Non-pigmented ciliary epithelial cell (primary cell): ENCODE data around the gene FCHSD2.

Source experiments
- DNase-seq: peaks from one replicate; pipeline ENCODE4 v3.0.0-alpha.2; 2010; ENCODE audit warnings: low read depth

The FCHSD2 gene

GRCh38 chr11:72789493-72790131 lies 352.5 kb downstream of the FCHSD2 start:
- no peak for DNase-seq

DNA sequence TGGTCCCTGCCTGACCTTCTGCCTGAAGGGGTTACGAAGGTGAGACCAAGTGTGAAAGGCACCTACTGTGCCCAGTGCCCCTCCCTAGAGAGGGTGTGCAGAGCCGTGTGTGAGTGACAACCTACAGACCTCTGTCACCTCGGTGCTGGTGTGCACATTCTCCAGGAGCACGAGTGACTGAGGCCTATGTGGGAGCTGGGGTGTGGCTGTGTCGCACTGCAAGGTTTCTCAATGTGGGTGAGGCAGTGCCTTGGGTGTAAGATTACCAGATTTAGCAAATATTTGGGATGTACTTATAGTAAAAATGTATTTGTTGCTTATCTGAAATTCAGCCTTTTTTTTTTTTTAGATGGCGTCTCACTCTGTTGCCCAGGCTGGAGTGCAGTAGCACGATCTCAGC lies 353.9 kb downstream of the FCHSD2 start:
- no peak for DNase-seq

DNA sequence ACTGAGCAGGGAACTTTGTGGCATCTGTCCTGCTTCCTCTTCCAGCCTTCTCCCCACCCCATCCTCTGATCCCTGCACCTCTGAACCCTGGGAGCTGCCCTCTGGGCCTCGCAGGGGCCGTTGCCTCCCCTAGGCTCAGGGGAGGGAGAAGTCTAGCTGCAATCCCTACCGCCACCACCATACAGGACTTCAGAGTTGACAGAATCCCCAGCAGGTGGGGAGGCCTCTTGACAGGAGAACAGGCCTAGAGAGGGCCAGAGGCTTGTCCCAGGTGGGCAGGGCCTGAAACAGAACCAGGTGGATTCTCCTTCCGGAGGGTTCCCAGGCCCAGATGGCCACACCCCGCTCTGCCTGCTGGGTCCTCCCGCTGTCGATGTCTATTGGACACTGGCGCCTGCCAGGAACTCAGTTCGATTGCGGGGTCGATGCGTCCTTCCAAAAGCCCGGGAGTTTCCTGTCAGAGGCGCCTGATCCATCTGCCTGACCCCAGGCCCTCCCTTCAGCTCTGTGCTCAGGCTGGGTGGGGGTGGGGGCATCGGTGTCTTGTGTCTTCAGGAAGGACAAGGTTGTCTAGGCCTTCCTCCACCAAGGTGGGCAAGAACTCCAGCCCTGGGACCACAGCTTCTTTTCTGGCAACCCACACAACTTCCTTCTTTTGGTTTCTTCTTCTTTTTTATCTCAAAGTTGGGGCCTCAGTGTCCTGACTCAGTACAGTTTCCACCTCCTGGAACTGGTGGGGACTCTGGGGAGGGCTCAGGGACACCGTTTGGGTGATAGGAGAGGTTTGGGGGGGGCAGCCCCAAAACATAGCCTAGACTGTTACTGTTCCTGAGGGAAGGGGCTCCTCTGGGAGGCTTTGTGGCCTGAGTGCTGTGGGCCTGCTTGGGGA lies 354.7 kb downstream of the FCHSD2 start:
- DNase-seq, result no peak
